Central memory CD4-positive, alpha-beta T cell (primary cell): ENCODE data around the gene PLA2G2A.

Experiments
- DNase-seq: peaks from one replicate; pipeline ENCODE4 v3.0.0; 2022

PLA2G2A gene

GRCh38 chr1:19926296-19927129 lies 52.9 kb downstream of the PLA2G2A start:
- DNase-seq = no peak
